AG09319 (cell line): ENCODE measurements around the gene SCAMP3.

Experiments
- DNase-seq: peaks from one replicate; pipeline ENCODE4 v3.0.0-alpha.2; 2010; ENCODE audit warnings: low read depth; ENCODE audit errors: extremely low read depth
- CTCF ChIP-seq: IDR thresholded peaks from 2 replicates; pipeline ENCODE4 v1.5.1; 2011; ENCODE audit warnings: low read depth, mild to moderate bottlenecking, inconsistent platforms, low read length, moderate library complexity

Gene SCAMP3

DNA sequence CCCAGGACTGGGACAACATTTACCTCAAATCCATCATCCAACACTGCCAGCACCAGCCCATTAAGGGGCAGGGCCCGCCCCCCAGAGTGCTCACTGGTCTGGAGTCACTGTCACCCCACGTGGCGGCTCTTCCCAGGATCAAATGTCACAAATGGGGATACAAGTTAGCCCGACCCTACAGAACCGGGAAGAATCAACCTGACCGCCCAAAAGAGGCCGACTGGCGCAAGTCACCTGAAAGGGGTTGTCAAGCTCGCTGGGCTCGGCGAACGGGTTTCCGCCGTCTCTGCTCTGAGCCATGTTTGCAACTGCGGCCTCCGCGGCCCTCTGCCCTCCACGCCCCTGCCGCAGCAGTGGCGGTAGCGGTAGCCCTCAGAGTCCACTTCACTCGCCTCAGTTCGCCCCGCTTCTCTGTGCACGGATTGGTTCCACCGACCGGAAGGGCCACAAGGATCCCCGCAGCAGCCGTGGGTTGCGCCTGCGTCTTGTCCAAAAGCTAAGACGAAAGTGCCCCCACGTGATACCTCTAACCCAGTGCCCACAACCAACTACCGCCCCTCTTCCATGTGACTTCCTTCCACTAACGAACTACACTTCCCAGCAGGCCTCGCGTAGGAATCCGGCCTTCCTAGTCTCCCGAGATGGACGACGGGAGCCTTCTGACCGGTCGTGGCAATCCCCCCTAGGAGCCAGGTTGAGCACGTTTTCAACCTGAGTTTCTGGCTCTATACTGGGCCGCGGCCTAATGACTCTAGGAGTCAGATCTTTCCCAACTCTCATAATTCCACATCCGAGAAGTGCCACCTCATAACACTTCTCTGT lies at the start of gene SCAMP3:
SCAMP3 (minus strand) TSS at position 509 of the 822 bp plus-strand sequence; CDS start at position 300, 209 bp downstream.
- DNase-seq, result peak; percentile 94
- TF ChIP-seq CTCF, result no peak

- TF ChIP-seq CTCF, result no peak
- DNase-seq, result no peak
Measured at GRCh38 chr1:155309423-155310021, 47.4 kb upstream of the SCAMP3 start.

- DNase-seq, result peak; percentile 96
- no peak for TF ChIP-seq CTCF
Measured at GRCh38 chr1:155308493-155309422, 46.6 kb upstream of the SCAMP3 start, which contains the start of gene FDPS. FDPS (plus strand) TSS chr1:155308866; CDS start chr1:155309790, 924 bp downstream.

- DNase-seq, result peak; percentile 28
- peak; percentile 37 for TF ChIP-seq CTCF
Measured at GRCh38 chr1:155307247-155307740, 45.1 kb upstream of the SCAMP3 start.

DNA sequence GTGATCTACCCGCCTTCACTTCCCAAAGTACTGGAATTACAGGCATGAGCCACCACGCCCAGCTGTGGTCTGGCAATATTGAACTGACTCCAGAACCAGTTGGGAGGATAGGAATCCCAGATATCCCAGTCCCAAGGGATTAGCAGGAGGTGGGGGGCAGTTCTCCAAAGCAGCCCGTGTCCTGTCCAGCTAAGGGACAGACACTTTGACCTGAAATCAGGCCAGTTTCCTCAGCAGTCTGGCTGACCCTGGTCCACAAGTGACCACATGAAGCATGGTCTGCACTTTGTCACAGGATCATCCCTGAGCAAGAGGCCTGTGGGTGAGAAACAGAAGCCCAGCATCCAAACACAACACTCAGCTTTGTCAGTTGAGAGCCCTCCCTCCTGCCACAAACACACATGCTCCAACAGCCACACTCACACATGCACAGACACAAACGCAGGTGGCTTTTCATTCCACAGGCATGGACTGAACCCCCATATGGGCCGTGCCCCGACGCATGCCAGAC lies 43.8 kb upstream of the SCAMP3 start:
- no peak for TF ChIP-seq CTCF
- DNase-seq, result no peak

GRCh38 chr1:155304558-155305063 lies 42.5 kb upstream of the SCAMP3 start:
- DNase-seq, result no peak
- TF ChIP-seq CTCF, result no peak
